Measurements from ENCODE around the gene DTD2.

DNA sequence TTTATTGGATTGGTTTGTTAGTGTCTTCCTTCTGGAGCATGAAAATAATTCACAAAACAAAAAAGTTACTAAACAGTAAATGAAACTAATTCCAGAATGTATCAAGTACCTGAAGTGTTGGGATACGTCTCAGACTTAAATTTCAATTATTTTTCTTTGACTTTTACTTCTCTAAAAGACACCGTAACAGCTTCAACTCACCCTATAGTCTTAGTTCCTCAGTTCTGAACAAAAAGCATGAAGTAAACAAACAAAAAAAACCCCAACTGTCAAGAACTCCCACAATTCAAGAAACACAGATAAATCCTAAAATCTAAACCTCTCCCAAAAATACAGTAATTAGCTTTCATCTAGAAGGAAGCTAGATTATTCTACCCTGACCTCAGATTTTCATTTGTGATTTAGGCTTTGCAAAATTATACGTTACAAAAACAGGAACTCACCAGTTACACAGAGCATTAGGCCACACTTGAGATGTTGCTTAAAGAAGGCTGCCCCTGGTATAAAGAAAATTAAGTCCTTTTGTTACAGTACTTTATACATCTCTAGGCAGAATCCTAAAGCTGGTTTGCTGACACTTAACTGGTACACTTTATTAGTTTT is 47.2 kb downstream of the DTD2 start:
- TF ChIP-seq GATA2 (IDR thresholded peaks at IDR 0.05; ENCODE audit: low read depth, low read length) (no peak), GATA3 (IDR thresholded peaks at IDR 0.05; ENCODE audit: low read depth, low read length) (no peak)
